Measurements from ENCODE around the gene CNIH2.
"Not testable (repeated sequence)": the region's sequence is repeated elsewhere in the genome, so short reads cannot be mapped to it uniquely, and the experiment has no call there.

The CNIH2 gene

GRCh38 chr11:66277471-66278362 is at the start of gene CNIH2:
Gene CNIH2, plus strand, starts transcription at chr11:66278175. Its CDS starts 282 bp downstream, at chr11:66278457.
- DNase-seq = no peak

DNA sequence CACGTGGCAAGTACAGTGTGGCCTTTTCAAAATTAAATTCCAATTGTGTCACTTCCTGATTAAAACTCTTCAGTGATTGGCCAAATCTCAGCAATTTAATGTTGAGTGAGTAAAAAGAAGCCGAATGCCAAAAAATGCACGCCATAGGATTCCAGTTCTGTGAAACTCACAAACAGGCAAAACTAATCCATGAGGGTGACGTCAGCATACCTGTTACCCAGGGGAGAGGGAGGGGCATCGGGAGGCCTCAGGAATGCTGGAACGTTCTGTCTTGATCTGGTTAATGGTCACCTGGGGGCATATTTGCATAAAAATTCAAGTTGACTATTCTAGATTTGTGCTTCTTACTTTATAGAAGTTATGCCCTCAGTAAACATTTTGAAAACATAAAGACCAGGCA is 49.5 kb upstream of the CNIH2 start:
- DNase-seq = no peak

GRCh38 chr11:66230156-66230555 is 47.8 kb upstream of the CNIH2 start:
- no peak for DNase-seq

- no peak for DNase-seq
These were observed 47.0 kb upstream of the CNIH2 start for GRCh38 chr11:66230978-66231377.

DNA sequence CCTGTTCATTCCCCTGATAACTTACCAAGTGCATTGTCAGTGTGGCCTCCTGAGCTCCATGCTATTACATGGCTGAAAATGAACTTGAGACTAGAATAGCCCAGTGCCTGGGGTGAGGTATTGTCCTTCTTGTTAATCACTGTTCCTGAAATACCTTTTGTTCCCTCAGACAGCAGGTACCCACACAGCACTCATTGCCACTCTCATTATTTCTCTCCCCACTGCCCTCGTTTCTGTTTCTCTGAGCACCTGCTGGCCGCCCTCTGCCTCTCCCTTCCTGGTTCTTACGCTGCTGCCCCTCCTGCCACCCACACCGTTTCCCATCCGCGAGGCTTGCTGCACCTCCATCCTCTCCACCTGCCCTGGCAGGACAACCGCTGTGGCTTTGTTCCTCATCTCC is 46.4 kb upstream of the CNIH2 start:
- peak; percentile 54 for DNase-seq

- DNase-seq = no peak
These were observed 45.2 kb upstream of the CNIH2 start for GRCh38 chr11:66232769-66233168.

DNA sequence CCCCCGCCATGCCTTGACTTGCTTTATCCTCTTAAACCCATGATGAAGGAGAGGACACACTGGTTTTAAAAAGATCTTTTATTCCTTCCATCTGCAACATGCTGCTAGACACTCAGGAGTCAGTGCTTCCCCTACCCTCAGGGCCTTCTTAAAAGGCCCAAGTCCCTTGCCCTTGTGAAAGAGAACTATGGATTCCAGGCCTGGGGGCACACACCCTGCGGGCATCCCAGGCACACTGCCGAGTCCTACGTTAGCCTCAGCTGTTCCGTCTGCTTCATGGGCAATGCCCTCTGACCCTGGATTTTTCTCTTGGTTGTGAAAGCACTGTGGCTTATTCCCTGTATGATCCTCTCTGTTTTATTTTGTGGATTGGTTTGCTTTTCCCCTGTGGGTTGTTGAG is 44.7 kb upstream of the CNIH2 start:
- DNase-seq = no peak

- DNase-seq = no peak
These were observed 42.8 kb upstream of the CNIH2 start for GRCh38 chr11:66235141-66235540.

GRCh38 chr11:66237867-66238266 is 40.1 kb upstream of the CNIH2 start:
- DNase-seq = no peak

DNA sequence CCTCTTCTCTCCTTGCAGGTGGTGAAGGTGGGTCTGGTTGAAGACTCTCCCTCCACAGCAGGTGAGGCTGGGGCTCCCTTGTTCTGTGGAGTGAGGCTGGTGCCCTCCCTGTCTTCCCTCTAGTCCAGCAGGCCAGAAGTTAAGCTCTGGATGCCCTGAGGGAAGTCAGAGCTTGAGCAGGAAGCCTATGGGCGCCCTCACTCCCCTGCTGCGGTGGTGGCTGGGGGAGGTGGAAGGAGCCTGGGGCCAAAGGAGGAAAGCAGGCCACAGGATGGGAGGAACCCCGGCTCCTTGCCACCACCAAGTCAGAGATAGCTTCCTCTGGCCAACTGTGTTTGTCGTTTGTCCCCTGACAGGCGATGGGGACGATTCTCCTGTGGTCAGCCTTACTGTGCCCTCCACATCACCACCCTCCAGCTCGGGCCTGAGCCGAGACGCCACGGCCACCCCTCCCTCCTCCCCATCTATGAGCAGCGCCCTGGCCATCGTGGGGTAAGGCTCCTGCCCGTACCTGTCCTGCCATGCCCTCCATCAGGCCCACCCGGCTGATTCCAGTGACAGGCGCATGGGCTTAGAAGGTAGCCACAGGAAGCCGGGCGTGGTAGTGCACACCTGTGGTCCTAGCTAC is 39.1 kb upstream of the CNIH2 start:
- no peak for DNase-seq

DNA sequence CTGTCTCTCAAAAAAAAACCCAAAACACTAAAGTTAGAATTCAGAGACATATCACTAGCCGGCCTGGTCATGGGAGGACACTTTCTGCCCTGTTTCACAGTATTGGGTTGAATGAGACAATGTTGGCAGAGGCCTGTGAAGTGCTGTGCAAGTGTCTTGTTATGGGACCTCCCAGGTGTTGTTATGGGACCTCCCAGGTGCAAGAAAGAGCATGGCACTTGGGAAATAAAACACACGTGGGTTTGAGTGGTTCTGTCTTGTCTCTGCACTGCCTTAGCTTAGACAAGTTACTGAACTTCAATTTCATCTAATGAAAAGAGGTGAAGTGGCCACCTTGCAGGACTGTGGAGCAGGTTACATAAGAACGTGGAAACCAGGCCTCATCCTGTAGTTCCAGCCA is 38.5 kb upstream of the CNIH2 start:
- DNase-seq = no peak

- DNase-seq = no peak
These were observed 37.8 kb upstream of the CNIH2 start for GRCh38 chr11:66239998-66240780.

DNA sequence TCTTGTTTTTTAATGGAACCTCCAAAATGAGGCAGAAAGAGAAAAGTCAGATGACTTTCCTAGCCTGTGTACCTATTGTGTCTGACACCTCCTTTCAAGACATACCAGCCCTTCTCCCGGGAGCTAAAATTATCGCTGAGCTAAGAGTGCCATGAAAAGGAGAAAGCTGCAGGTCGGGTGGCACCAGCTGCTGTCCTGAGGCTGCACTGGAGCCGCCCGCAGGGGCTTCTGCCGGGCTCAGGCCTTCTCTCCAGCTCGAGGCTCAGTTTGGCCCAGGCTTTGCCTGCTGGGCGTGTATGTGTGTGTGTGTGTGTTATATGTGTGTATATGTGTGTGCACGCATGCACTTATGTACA is 37.2 kb upstream of the CNIH2 start:
- DNase-seq = no peak

GRCh38 chr11:66242095-66242765 is 35.7 kb upstream of the CNIH2 start:
- DNase-seq = no peak

DNA sequence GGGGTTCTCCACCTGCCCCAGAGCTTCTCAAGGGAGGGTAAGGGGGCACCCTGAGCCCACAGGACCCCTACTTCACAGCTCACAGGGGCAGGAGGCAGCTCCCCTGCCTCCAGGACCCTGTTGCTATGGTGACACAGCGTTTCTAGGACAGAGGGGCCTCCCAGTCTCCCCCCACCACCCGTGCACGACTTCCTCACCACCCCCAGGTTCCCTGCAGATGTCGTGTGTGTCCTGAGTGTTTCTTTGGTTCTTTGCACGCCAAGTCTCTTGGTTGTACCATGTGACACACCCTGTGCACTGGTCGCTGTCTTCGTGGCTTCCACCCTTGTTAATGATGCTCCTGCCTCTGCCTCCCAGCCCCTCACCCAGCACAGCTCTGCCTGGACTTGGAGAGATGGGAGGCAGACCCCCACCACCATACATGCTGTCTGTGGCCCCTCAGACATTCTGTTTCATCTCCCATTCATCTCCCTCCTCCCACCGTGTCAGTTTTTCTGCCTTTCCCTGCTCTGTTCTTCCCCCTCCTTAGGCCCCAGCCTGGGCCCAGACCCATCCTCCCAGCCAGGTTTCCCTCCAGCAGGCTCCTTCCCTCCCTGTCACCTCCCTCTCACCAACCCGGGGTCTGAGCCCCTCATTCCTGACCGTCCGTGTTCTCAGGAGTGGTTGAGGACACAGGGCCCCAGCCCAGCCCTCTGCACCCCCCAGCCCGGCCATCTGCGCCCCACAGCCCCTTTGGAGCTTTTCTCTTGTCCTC is 34.0 kb upstream of the CNIH2 start:
- DNase-seq = no peak

DNA sequence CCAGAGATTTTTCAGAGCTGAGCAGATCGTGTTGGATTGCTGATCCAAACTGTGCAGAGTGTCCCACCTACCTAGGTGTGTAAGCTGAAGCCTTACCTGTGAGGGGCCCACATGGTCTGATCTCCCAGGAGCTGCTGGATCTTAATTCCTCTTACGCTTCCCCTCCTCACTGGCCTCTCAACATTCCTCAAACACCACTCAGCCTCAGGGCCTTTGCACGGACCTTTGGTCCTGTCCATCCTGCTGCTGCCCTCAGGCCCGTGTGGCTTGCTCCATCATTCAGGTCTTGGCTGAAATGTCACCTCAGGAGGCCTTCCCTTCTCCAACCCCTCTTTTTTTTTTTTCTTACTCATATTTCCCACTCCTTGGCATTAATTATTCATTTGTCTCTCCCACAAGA is 30.7 kb upstream of the CNIH2 start:
- DNase-seq = no peak

DNA sequence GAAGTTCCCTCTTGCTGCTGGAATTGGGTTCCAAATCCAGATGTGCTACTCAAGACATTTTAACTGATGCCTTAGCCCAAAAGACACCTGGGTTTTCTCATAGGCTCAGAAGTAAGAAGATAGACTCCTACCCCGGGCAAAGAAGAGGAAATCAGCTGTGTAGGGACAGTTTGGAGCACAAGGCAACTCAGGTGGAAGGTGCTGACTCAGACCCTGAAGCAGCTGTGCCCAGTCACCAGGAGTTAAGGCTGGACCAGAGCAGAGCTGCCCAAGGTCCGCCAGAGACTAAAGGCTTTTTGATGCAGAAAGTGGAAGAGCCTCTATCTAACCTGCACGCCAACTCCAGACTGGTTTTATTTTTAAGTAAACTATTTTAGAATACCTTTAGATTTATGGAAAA is 30.2 kb upstream of the CNIH2 start:
- DNase-seq = no peak

DNA sequence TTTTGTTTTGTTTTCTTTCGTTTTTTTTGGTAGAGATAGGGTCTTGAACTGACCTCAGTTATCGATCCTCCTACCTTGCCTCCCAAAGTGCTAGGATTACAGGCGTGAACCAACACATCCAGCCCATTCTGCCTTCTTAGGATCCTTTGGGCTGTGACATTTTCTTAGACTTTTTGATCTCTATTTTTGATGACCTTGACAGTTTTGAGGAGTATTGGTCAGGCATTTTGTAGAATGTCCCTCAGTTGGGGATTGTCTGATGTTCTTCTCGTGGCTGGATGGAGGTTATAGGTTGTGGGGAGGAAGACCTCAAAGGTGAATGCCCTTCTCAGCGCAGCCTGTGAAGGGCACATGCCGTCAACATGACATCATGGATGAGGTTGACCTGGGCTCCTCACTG is 29.1 kb upstream of the CNIH2 start:
- no peak for DNase-seq

DNA sequence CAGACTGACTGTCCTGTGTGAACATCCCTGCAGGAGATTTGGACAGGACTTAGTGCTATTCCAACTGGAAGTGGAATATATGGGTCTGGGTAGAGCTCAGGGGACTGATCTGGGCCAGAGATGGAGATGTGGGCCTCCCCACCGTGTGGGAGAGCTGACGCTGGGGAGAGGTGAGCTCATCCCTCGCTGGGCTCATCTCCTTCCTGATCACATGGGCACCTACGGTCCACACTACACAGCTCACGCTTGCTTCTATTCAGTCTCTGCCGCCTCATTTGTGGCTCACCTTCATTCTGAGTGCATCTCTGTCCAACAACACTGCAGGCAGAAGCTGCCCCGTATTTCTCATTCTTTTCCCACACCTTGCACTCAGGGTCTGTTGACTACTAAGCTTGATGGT is 26.2 kb upstream of the CNIH2 start:
- DNase-seq = no peak

- not testable (repeated sequence) for DNase-seq
These were observed 24.9 kb upstream of the CNIH2 start for GRCh38 chr11:66253081-66253480.

DNA sequence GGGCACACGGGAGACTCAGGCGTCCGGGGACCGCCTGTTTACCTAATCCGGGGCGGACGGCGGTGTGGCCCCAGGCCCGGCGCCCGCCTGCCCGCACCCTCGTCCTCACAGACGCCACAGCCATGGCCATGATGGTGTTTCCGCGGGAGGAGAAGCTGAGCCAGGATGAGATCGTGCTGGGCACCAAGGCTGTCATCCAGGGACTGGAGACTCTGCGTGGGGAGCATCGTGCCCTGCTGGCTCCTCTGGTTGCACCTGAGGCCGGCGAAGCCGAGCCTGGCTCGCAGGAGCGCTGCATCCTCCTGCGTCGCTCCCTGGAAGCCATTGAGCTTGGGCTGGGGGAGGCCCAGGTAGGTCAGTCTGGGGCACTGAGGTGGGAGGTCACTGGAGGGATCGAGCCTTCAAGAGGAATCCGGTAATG is 19.5 kb upstream of the CNIH2 start:
- DNase-seq = no peak

DNA sequence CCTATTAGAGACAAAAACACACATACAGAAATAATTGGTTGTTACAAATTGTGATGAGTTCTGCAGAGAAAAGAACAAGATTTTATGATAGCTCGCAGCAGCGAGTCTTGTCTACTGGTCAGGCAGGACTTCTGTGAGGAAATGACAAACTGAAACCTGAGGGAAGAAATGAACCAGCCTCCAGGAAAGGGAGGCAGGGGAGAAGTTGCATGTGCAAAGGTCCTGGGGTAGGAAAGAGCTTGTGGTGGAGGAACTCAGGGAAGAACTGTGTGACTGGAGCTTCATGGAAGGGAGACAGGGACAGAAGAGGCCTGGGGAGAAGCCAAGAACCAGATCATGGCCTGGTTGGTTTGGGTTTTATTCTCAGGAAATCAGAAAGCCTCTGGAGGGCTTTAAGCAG is 18.8 kb upstream of the CNIH2 start:
- no peak for DNase-seq
